ENCODE measurements around the gene SUGCT. TPM values are rescaled to one million over a fixed set of nuclear protein-coding genes. Genes with fewer than 3 reads are reported as not detected.

The SUGCT gene
- total RNA-seq, 2 experiments from 2014 or later = not detected

GRCh38 chr7:40506158-40506557 is 371.4 kb downstream of the SUGCT start:
- CTCF ChIA-PET (ENCODE audit: unreplicated experiment) = no interaction called here
- TF ChIP-seq EZH2phosphoT487 (IDR thresholded peaks at IDR 0.05; ENCODE audit: borderline replicate concordance, low read depth, low read length) = no peak
- no peak for TF ChIP-seq CTCF (conservative IDR thresholded peaks at IDR 0.05; ENCODE audit: low read length)
- Histone ChIP-seq H3K9me3 (ENCODE audit: low read length) (no peaks in the 10 kb centered on the region), H3K4me1 (ENCODE audit: insufficient read depth, low read length, poor library complexity, severe bottlenecking) (no peaks in the 10 kb centered on the region), H3K79me2 (ENCODE audit: insufficient read depth, low read depth, low read length) (no peaks in the 10 kb centered on the region), H2AFZ (ENCODE audit: low read length) (no peak overlapping the region), H3K4me2 (ENCODE audit: low read length) (no peak overlapping the region), H3K36me3 (ENCODE audit: insufficient read depth, low read length) (no peaks in the 10 kb centered on the region), H3K9me2 (ENCODE audit: insufficient read depth, low read length) (no peaks in the 10 kb centered on the region), H4K20me1 (ENCODE audit: insufficient read depth, low read length) (no peaks in the 10 kb centered on the region), H3K4me3 (ENCODE audit: low read depth, low read length, poor library complexity, severe bottlenecking) (no peak overlapping the region), H3K27ac (ENCODE audit: low read depth, low read length, poor library complexity, severe bottlenecking) (no peak overlapping the region)
- intact Hi-C loops (cut with micrococcal nuclease; ENCODE audit: unreplicated experiment) = no loop called here
- POLR2A ChIA-PET = no interaction called here
- BruUV-seq (replicated peaks) = no TSS peak
- no peak for DNase-seq (ENCODE audit: low spot score)

- TF ChIP-seq EZH2phosphoT487 (IDR thresholded peaks at IDR 0.05; ENCODE audit: borderline replicate concordance, low read depth, low read length) (no peak), CTCF (conservative IDR thresholded peaks at IDR 0.05; ENCODE audit: low read length) (peak; percentile 79)
- POLR2A ChIA-PET = interaction anchor here (0.6 kb wide), 1 partner anchor 1608 kb away, joined by 7 read pairs; no protein-coding TSS in a partner anchor
These were observed 372.4 kb downstream of the SUGCT start for GRCh38 chr7:40507166-40507565.

GRCh38 chr7:40509287-40509996 is 374.6 kb downstream of the SUGCT start:
- TF ChIP-seq EZH2phosphoT487 (IDR thresholded peaks at IDR 0.05; ENCODE audit: borderline replicate concordance, low read depth, low read length) = no peak
- BruUV-seq (replicated peaks) = no TSS peak
- Histone ChIP-seq H3K4me1 (ENCODE audit: insufficient read depth, low read length, poor library complexity, severe bottlenecking) (no peaks in the 10 kb centered on the region), H3K27ac (ENCODE audit: low read depth, low read length, poor library complexity, severe bottlenecking) (no peak overlapping the region), H3K79me2 (ENCODE audit: insufficient read depth, low read depth, low read length) (no peaks in the 10 kb centered on the region), H4K20me1 (ENCODE audit: insufficient read depth, low read length) (no peaks in the 10 kb centered on the region), H3K36me3 (ENCODE audit: insufficient read depth, low read length) (no peaks in the 10 kb centered on the region), H3K4me2 (ENCODE audit: low read length) (no peak overlapping the region), H3K9me2 (ENCODE audit: insufficient read depth, low read length) (no peaks in the 10 kb centered on the region), H3K4me3 (ENCODE audit: low read depth, low read length, poor library complexity, severe bottlenecking) (no peak overlapping the region), H2AFZ (ENCODE audit: low read length) (no peak overlapping the region), H3K9me3 (ENCODE audit: low read length) (no peaks in the 10 kb centered on the region)
- intact Hi-C loops (cut with micrococcal nuclease; ENCODE audit: unreplicated experiment) = no loop called here
- ChIA-PET CTCF (ENCODE audit: unreplicated experiment) (no interaction called here), POLR2A (interaction anchor here (1.1 kb wide), 1 partner anchor 9 kb away, joined by 4 read pairs; no protein-coding TSS in a partner anchor)
- DNase-seq (ENCODE audit: low spot score) = no peak

More at GRCh38 chr7:40507166-40507565, 372.4 kb downstream of the SUGCT start:
- H3K4me2 ChIP-seq (ENCODE audit: low read length) = no peak overlapping the region
- no peaks in the 10 kb centered on the region for H3K4me1 ChIP-seq (ENCODE audit: insufficient read depth, low read length, poor library complexity, severe bottlenecking)
- H3K9me2 ChIP-seq (ENCODE audit: insufficient read depth, low read length) = no peaks in the 10 kb centered on the region
- H3K9me3 ChIP-seq (ENCODE audit: low read length) = no peaks in the 10 kb centered on the region
- intact Hi-C loops (cut with micrococcal nuclease; ENCODE audit: unreplicated experiment) = no loop called here
- H3K4me3 ChIP-seq (ENCODE audit: low read depth, low read length, poor library complexity, severe bottlenecking) = no peak overlapping the region
- no peak overlapping the region for H2AFZ ChIP-seq (ENCODE audit: low read length)
- no TSS peak for BruUV-seq (replicated peaks)
- CTCF ChIA-PET (ENCODE audit: unreplicated experiment) = no interaction called here
- peak; percentile 39 for DNase-seq (ENCODE audit: low spot score)
- no peaks in the 10 kb centered on the region for H3K36me3 ChIP-seq (ENCODE audit: insufficient read depth, low read length)
- H4K20me1 ChIP-seq (ENCODE audit: insufficient read depth, low read length) = no peaks in the 10 kb centered on the region
- no peaks in the 10 kb centered on the region for H3K79me2 ChIP-seq (ENCODE audit: insufficient read depth, low read depth, low read length)
- H3K27ac ChIP-seq (ENCODE audit: low read depth, low read length, poor library complexity, severe bottlenecking) = no peak overlapping the region

Data from OCI-LY7 (cell line).